DOHH2 (cell line): Measurements from ENCODE around the gene PTGER2.

Source experiments
- CTCF ChIP-seq: fragments of 200-600 bp; sonication (generic); IDR thresholded peaks from one replicate; pipeline ENCODE4 v1.5.1; 2014; ENCODE audit warnings: antibody characterized with exemption, mild to moderate bottlenecking, low read depth, low read length; ENCODE audit not compliant: poor library complexity, severe bottlenecking
- EZH2phosphoT487 ChIP-seq: fragments of 200-600 bp; sonication (generic); IDR thresholded peaks from 2 replicates; pipeline ENCODE4 v1.6.1; 2017; ENCODE audit warnings: borderline replicate concordance, mild to moderate bottlenecking, antibody characterized with exemption, low read length, moderate library complexity, mixed read lengths

- TF ChIP-seq CTCF: no peak
- TF ChIP-seq EZH2phosphoT487: no peak
Observed at GRCh38 chr14:52313903-52314594, at the start of gene PTGER2.
